Measurements from ENCODE around the gene TYMP.
"Not testable (repeated sequence)": the region's sequence is repeated elsewhere in the genome, so short reads cannot be mapped to it uniquely, and the experiment has no call there.

TYMP gene

GRCh38 chr22:50541667-50542026, 11.8 kb upstream of the TYMP start:
- DNase-seq (ENCODE audit: low read depth) = not testable (repeated sequence)

- no peak for DNase-seq (ENCODE audit: low read depth)
Measured at GRCh38 chr22:50540381-50540780, 10.6 kb upstream of the TYMP start.

DNA sequence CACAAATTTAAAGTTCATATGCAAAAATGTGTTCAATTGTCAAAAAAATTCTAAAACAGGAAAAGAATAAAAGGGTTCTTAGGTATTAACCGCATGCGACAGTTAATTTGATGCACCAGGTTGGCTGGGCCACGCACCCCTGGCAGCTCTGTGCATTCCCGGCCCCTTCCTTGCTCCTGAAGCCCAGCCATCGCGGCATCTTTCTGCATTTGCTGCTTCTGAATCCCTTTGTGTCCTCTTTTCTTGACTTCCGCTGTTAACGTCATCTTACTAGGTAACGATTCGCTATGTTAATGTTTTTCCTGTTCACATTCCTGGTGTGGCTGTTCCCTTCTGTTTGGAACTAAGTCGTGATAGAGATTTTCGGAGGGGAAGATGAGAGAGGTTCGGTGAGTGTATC, 8.0 kb upstream of the TYMP start:
- no peak for DNase-seq (ENCODE audit: low read depth)

DNA sequence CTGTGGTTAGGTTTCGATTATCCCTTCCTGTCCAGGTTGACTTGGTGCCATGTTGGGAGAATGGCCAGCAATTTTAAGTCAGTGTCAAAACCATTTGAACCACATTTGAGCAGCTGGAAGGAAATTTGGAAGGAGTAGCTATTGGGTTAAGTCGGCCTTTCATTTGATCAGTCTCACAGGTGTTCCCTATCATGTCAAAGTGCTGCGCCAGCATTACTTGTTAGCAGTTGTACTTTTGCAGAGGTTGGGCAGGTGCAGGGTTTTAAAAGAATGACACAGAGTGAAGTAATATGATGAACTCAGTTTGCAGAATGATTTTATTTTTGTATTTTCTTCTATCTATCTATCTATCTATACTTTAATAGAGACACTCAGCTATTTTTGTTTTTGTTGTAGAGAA, 6.4 kb upstream of the TYMP start:
- DNase-seq (ENCODE audit: low read depth) = no peak

DNA sequence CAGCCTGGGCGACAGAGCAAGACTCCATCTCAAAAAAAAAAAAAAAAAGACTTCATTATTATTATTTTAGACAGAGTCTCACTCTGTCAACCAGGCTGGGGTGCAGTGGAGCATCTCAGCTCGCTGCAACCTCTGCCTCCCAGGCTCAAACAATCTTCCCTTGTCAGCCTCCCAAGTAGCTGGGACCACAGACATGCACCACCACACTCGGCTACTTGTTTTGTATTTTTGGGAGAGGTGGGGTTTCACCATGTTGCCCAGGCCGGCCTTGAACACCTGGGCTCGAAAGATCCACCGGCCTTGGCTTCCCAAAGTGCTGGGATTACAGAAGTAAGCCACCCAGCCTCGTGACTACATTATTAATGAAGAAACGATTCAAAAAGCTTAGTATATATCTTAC, 5.3 kb upstream of the TYMP start:
- DNase-seq (ENCODE audit: low read depth) = no peak

DNA sequence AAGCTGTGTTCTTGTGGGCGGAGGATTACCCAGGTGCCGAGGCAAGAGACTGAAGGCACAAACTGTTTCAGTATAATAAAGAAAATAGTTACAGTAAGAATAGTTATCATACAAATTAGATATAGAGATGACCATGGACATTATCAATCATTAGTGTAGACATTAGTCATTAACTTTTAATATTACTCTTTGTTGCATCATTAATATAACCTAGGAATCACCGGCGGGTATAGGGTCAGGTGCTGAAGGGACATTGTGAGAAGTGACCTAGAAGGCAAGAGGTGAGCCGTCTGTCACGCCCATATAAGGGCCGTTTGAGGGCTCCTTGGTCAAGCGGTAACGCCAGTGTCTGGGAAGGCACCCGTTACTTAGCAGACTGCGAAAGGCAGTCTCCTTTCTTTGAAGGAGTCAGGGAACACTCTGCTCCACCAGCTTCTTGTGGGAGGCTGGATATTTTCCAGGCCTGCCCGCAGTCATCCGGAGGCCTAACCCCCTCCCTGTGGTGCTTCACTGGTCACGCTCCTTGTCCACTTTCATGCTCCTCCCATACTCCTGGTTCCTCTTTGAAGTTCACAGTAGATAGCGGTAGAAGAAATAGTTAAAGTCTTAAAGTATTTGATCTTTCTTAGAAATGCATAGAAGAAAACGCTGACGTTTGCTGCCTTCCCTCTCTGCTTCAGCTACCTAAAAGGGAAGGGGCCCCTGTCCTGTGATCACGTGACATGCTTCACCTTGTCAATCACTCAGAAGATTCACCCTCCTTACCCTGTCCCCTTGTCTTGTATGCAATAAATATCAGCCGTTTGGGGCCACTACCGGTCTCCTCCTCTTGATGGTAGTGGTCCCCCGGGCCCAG, 4.3 kb upstream of the TYMP start:
- DNase-seq (ENCODE audit: low read depth) = not testable (repeated sequence)

DNA sequence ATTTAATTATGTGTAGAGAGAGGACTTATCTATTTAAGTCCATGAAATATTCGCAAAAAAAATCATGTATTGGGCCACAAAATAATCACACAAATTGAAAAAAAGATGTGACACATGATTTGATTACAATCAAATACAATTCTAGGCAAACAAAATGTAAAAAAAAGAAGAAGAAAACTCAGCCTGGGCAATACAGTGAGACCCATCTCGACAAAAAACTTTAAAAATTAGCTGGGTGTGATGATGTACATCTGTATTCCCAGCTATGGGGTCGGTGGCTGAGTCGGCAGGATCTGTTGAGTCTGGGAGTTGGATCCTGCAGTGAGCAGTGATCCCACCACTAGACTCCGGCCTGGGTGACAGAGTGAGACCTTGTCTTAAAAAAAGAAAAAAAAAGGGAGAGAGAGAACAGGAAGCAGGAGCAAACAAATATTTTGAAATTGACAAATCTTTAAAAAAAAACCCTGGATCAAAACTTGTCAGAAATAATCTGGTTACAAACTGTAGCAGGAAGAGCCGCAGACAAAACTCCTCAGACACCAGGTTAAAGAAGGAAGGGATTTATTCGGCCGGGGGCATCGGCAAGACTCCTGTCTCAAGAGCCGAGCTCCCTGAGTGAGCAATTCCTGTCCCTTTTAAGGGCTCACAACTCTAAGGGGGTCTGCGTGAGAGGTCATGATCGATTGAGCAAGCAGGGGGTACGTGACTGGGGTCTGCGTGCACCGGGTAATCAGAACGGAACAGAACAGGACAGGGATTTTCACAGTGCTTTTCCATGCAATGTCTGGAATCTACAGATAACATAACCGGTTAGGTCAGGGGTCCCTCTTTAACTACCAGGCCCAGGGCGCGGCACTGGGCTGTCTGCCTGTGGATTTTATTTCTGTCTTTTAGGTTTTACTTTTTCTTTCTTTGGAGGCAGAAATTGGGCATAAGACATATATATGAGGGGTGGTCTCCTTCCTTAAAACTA, 3.3 kb upstream of the TYMP start:
- DNase-seq (ENCODE audit: low read depth) = no peak

- DNase-seq (ENCODE audit: low read depth) = no peak
Measured at GRCh38 chr22:50531962-50532674, 2.3 kb upstream of the TYMP start.

- DNase-seq (ENCODE audit: low read depth) = no peak
Measured at GRCh38 chr22:50531546-50531961, 1.7 kb upstream of the TYMP start.

GRCh38 chr22:50530877-50531545, 1.2 kb upstream of the TYMP start:
- DNase-seq (ENCODE audit: low read depth) = peak; percentile 59

- no peak for DNase-seq (ENCODE audit: low read depth)
Measured at GRCh38 chr22:50530580-50530876, 716 bp upstream of the TYMP start.

DNA sequence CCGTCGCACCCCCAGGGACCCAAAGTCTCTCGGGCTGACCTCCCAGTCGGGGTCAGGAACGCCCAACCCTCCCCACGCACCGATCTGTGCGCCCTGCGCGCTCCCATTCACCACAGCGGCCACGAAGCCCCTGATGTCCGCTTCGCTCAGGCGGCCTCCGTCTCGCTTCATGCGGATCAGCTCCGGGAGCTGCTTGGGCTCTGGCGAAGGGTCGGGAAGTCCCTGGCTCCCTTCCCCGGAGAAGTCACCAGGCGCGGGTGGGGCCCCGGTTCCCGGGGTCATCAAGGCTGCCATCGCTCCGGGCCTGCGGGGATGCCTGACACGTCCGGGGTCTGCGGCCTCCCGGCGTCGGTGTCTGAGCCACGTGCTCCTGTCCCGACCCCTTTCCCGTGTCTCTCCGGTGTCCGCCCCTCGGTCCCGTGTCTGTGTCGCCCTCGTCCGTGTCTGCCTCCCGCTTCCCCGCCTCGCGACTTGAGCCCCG, 356 bp downstream of the TYMP start:
- DNase-seq (ENCODE audit: low read depth) = no peak

DNA sequence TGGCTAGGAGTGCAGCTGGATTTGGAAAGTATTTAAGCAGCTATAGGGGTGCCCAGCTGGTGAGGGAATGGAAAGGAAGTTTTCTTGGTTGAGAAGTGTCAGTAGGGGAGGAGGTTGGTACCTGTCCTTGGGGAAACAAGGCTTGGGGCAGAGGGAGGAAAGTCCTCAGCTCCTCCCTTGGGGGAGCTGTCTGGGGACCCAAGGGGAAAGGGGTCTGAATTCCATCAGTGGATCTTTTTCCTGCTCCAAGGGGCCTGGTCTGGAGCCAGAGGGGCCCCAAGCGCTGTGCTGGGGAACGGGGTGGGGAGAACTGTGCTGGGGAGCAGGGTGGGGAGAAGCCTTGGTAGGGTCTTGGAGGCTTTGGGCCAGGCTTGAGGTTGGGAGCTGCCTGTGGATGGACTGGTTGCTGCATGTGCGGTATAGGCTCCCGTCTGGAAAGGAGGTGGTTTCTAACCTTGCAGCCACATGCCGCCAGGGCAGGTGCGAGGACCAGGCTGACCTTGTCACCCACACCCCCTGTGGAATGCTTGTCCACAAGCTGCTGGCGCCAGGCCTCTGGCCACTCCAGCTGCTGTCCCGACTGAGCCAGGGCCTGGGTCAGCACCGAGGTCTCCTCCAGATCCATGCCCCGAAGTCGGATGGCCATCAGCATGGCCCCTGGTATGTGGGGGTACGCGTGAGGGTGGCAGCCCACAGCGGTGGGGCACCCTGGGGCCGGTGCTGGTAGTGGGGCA, 963 bp downstream of the TYMP start:
- no peak for DNase-seq (ENCODE audit: low read depth)

DNA sequence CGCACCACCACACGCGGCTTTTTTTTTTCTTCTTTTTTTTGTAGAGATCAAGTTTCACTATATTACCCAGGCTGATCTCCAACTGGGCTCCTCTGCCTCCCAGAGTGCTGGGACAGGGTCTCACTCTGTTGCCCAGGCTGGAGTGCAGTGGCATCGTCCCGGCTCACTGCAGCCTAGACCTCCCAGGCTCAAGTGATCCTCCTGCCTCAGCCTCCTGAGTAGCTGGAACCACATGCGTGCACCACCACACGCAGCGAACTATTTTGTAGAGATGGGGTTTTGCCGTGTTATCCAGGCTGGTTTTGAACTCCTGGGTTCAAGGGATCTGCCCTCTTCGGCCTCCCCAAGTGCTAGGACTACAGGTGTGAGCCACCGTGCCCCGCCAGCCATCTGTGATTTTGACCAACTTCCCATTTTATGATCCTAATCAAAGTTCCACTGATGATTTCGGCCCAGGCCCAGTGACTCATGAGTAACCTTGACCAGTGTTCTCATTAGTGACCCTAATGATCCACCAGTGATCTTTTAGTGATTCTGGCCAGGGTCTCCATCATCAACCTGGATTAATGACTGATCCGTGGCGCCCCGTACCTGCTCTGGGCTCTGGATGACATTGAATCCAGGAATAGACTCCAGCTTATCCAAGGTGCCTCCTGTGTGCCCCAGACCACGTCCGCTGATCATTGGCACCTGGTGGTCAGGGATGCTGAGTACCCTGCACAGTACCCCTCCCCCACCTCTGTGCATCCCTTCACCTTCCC, 1.7 kb downstream of the TYMP start:
- DNase-seq (ENCODE audit: low read depth) = no peak

- DNase-seq (ENCODE audit: low read depth) = no peak
Measured at GRCh38 chr22:50526834-50527801, 2.7 kb downstream of the TYMP start.

GRCh38 chr22:50526108-50526833, 3.5 kb downstream of the TYMP start:
- DNase-seq (ENCODE audit: low read depth) = peak; percentile 72

DNA sequence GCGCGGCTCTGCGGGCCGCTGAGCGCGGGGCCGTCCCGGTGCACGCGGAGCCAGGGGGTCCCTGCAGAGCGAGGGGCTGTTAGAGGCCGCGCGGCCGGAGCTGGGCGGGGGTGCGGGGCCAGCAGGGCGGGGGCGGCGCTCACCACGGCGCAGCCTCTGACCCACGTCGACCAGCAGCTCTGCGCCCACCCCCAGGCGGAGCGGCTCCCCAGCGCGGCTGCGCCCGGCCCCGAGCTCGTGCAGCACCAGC, 4.0 kb downstream of the TYMP start:
- DNase-seq (ENCODE audit: low read depth) = no peak

- peak; percentile 97 for DNase-seq (ENCODE audit: low read depth)
Measured at GRCh38 chr22:50525104-50525857, 4.5 kb downstream of the TYMP start, which contains the start of gene SCO2. Gene SCO2, minus strand, starts transcription at chr22:50525598. Its CDS starts 1,187 bp downstream, at chr22:50524411.

Measured in T follicular helper cell (primary cell).